ENCODE results near the gene PACSIN2. TPM values are rescaled to one million over a fixed set of nuclear protein-coding genes. Genes with fewer than 3 reads are reported as not detected.
"Not testable (repeated sequence)": the region's sequence is repeated elsewhere in the genome, so short reads cannot be mapped to it uniquely, and the experiment has no call there.

The PACSIN2 gene
- total and polyA plus RNA-seq, 2 experiments from 2014 or later, result 36.0 to 43.7 TPM

DNA sequence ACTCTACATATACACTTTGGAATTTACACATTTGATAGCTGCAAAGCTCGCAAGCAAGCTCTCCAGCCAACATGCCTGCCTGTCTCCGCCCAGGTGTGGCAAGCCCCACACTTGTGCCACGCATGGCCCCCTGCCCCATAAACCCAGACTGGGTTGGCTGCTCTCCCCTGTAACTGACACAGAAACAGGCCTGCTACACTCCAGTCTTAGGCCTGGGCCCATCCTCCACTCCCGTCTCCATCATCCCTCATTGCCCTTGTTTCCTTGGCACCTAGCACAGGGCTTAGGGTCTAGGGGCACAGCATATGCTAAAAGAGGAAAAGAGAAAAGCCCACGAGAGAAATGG, 41.4 kb downstream of the PACSIN2 start:
- no peak for TF ChIP-seq EZH2 (IDR thresholded peaks at IDR 0.05; ENCODE audit: insufficient read depth, poor library complexity, severe bottlenecking)
- no peak for TF ChIP-seq EZH2phosphoT487 (IDR thresholded peaks at IDR 0.05; ENCODE audit: insufficient read depth, low read depth)
- no peaks in the 10 kb centered on the region for H3K9me2 ChIP-seq (ENCODE audit: insufficient read depth)
- peaks cover 91% of the 10 kb centered on the region for H3K79me2 ChIP-seq (ENCODE audit: insufficient read depth)
- H3K4me1 ChIP-seq (ENCODE audit: insufficient read depth), result peaks cover 43% of the 10 kb centered on the region
- H3K4me3 ChIP-seq, result no peak overlapping the region
- no peak overlapping the region for H2AFZ ChIP-seq
- DNase-seq, result no peak
- no peaks in the 10 kb centered on the region for H3K9me3 ChIP-seq (ENCODE audit: low read depth)
- no peaks in the 10 kb centered on the region for H4K20me1 ChIP-seq (ENCODE audit: insufficient read depth)
- no peak overlapping the region for H3K27ac ChIP-seq
- H3K9ac ChIP-seq, result no peak overlapping the region
- no peak overlapping the region for H3K4me2 ChIP-seq (ENCODE audit: unreplicated experiment)
- 82% methylated on average over 5 of the region's 5 CpGs for WGBS, 2 experiments (ENCODE audit: low coverage in 1 of 2, low lambda C conversion rate in 2 of 2, missing lambda C conversion rate in 2 of 2)
- in situ Hi-C loops (cut with MboI), result no loop called here
- peaks cover 42% of the 10 kb centered on the region for H3F3A ChIP-seq (ENCODE audit: insufficient read depth)
- H3K27me3 ChIP-seq (replicated peaks; ENCODE audit: insufficient read depth), result no peaks in the 10 kb centered on the region
- H3K36me3 ChIP-seq (ENCODE audit: low read depth), result no peaks in the 10 kb centered on the region

- TF ChIP-seq EZH2 (IDR thresholded peaks at IDR 0.05; ENCODE audit: insufficient read depth, poor library complexity, severe bottlenecking) (no peak), EZH2phosphoT487 (IDR thresholded peaks at IDR 0.05; ENCODE audit: insufficient read depth, low read depth) (no peak)
- WGBS, 2 experiments (ENCODE audit: low coverage in 1 of 2, low lambda C conversion rate in 2 of 2, missing lambda C conversion rate in 2 of 2), result 87 to 88% methylated on average over 10 of the region's 10 CpGs
- H4K20me1 ChIP-seq (ENCODE audit: insufficient read depth), result no peaks in the 10 kb centered on the region
- H3K9ac ChIP-seq, result no peak overlapping the region
- no peak overlapping the region for H2AFZ ChIP-seq
- H3F3A ChIP-seq (ENCODE audit: insufficient read depth), result peaks cover 41% of the 10 kb centered on the region
- no peaks in the 10 kb centered on the region for H3K36me3 ChIP-seq (ENCODE audit: low read depth)
- H3K9me3 ChIP-seq (ENCODE audit: low read depth), result no peaks in the 10 kb centered on the region
- H3K4me1 ChIP-seq (ENCODE audit: insufficient read depth), result peaks cover 43% of the 10 kb centered on the region
- no peak overlapping the region for H3K4me3 ChIP-seq
- DNase-seq, result no peak
- no peaks in the 10 kb centered on the region for H3K9me2 ChIP-seq (ENCODE audit: insufficient read depth)
- H3K79me2 ChIP-seq (ENCODE audit: insufficient read depth), result peaks cover 95% of the 10 kb centered on the region
- no peak overlapping the region for H3K4me2 ChIP-seq (ENCODE audit: unreplicated experiment)
- H3K27ac ChIP-seq, result no peak overlapping the region
- in situ Hi-C loops (cut with MboI), result no loop called here
- no peaks in the 10 kb centered on the region for H3K27me3 ChIP-seq (replicated peaks; ENCODE audit: insufficient read depth)
Observed at GRCh38 chr22:42972649-42973535, 42.1 kb downstream of the PACSIN2 start.

DNA sequence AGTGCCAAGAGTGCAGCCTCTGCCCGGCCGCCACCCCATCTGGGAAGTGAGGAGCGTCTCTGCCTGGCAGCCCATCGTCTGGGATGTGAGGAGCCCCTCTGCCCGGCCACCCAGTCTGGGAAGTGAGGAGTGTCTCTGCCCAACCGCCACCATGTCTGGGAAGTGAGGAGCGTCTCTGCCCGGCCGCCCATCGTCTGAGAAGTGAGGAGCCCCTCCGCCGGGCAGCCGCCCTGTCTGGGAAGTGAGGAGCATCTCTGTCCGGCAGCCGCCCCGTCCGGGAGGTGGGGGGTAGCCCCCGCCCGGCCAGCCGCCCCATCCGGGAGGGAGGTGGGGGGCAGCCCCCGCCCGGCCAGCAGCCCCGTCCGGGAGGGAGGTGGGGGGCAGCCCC, 43.5 kb downstream of the PACSIN2 start:
- H3K27me3 ChIP-seq (replicated peaks; ENCODE audit: insufficient read depth); H3K4me3 ChIP-seq; H3K27ac ChIP-seq; DNase-seq; H3K9ac ChIP-seq; H3K9me2 ChIP-seq (ENCODE audit: insufficient read depth); H3K9me3 ChIP-seq (ENCODE audit: low read depth); H3K36me3 ChIP-seq (ENCODE audit: low read depth); H3K4me2 ChIP-seq (ENCODE audit: unreplicated experiment); H4K20me1 ChIP-seq (ENCODE audit: insufficient read depth); in situ Hi-C loops (cut with MboI); H2AFZ ChIP-seq: not testable (repeated sequence)
- Histone ChIP-seq H3K79me2 (ENCODE audit: insufficient read depth) (peaks cover 95% of the 10 kb centered on the region), H3K4me1 (ENCODE audit: insufficient read depth) (peaks cover 42% of the 10 kb centered on the region), H3F3A (ENCODE audit: insufficient read depth) (peaks cover 29% of the 10 kb centered on the region)
- 80 to 94% methylated on average over 1 to 25 of the region's 25 CpGs for WGBS, 2 experiments (ENCODE audit: low coverage in 1 of 2, low lambda C conversion rate in 2 of 2, missing lambda C conversion rate in 2 of 2)

DNA sequence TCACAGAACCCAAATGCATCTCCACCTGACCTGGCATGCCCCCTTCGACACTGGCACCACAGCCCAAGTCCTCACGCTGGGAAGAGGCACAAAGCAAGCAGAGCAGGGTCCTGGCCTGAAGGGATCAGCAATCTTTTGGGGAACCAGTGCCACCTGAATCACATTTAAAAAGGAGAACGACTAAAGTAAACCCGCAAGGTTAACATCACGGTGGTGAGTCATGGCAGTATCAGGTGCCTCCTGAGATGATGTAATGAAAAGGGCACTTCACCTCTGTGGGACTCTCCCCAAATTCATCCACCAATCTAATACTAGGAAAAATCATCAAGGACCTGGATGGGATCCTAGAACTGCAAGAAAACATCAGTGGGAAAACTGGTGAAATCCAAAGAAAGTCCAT, 44.9 kb downstream of the PACSIN2 start:
- H3K4me2 ChIP-seq (ENCODE audit: unreplicated experiment), result peak overlapping the region; percentile 67
- H3K27ac ChIP-seq, result peak overlapping the region; percentile 95
- no peaks in the 10 kb centered on the region for H3K27me3 ChIP-seq (replicated peaks; ENCODE audit: insufficient read depth)
- no peak for TF ChIP-seq EZH2 (IDR thresholded peaks at IDR 0.05; ENCODE audit: insufficient read depth, poor library complexity, severe bottlenecking)
- TF ChIP-seq EZH2phosphoT487 (IDR thresholded peaks at IDR 0.05; ENCODE audit: insufficient read depth, low read depth), result no peak
- in situ Hi-C loops (cut with MboI), result no loop called here
- peaks cover 40% of the 10 kb centered on the region for H3K4me1 ChIP-seq (ENCODE audit: insufficient read depth)
- H4K20me1 ChIP-seq (ENCODE audit: insufficient read depth), result no peaks in the 10 kb centered on the region
- H3F3A ChIP-seq (ENCODE audit: insufficient read depth), result peaks cover 28% of the 10 kb centered on the region
- 93 to 97% methylated on average over 5 of the region's 5 CpGs for WGBS, 2 experiments (ENCODE audit: low coverage in 1 of 2, low lambda C conversion rate in 2 of 2, missing lambda C conversion rate in 2 of 2)
- no peaks in the 10 kb centered on the region for H3K9me3 ChIP-seq (ENCODE audit: low read depth)
- no peak overlapping the region for H3K4me3 ChIP-seq
- peaks cover 95% of the 10 kb centered on the region for H3K79me2 ChIP-seq (ENCODE audit: insufficient read depth)
- no peak overlapping the region for H2AFZ ChIP-seq
- H3K9ac ChIP-seq, result peak overlapping the region; percentile 69
- no peaks in the 10 kb centered on the region for H3K36me3 ChIP-seq (ENCODE audit: low read depth)
- peak; percentile 19 for DNase-seq
- H3K9me2 ChIP-seq (ENCODE audit: insufficient read depth), result no peaks in the 10 kb centered on the region

Measured in GM23248 (cell line).